WI38 (cell line): ENCODE measurements around the gene CFAP92.
"Not testable (repeated sequence)": the region's sequence is repeated elsewhere in the genome, so short reads cannot be mapped to it uniquely, and the experiment has no call there.

Source experiments
- H3K4me3 ChIP-seq: 2 replicates; pipeline ENCODE4 v1.5.1; 2011; ENCODE audit warnings: low read depth, mild to moderate bottlenecking, control low read depth, low read length
- TF ChIP-seq, protein P1 (sequence below): IDR thresholded peaks from 2 replicates; pipeline ENCODE4 v1.5.1; 2012; ENCODE audit warnings: low read depth, mild to moderate bottlenecking, control low read depth, low read length

Gene CFAP92

GRCh38 chr3:128872282-128872681 lies 121.6 kb downstream of the CFAP92 start:
- no peak overlapping the region for H3K4me3 ChIP-seq
- TF ChIP-seq, protein P1, sequence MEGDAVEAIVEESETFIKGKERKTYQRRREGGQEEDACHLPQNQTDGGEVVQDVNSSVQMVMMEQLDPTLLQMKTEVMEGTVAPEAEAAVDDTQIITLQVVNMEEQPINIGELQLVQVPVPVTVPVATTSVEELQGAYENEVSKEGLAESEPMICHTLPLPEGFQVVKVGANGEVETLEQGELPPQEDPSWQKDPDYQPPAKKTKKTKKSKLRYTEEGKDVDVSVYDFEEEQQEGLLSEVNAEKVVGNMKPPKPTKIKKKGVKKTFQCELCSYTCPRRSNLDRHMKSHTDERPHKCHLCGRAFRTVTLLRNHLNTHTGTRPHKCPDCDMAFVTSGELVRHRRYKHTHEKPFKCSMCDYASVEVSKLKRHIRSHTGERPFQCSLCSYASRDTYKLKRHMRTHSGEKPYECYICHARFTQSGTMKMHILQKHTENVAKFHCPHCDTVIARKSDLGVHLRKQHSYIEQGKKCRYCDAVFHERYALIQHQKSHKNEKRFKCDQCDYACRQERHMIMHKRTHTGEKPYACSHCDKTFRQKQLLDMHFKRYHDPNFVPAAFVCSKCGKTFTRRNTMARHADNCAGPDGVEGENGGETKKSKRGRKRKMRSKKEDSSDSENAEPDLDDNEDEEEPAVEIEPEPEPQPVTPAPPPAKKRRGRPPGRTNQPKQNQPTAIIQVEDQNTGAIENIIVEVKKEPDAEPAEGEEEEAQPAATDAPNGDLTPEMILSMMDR: no peak

- TF ChIP-seq, protein P1: no peak
- H3K4me3 ChIP-seq: no peak overlapping the region
Measured at GRCh38 chr3:128870347-128870746, 123.5 kb downstream of the CFAP92 start.

- TF ChIP-seq, protein P1: no peak
- H3K4me3 ChIP-seq: no peak overlapping the region
Measured at GRCh38 chr3:128867200-128868125, 126.4 kb downstream of the CFAP92 start.

DNA sequence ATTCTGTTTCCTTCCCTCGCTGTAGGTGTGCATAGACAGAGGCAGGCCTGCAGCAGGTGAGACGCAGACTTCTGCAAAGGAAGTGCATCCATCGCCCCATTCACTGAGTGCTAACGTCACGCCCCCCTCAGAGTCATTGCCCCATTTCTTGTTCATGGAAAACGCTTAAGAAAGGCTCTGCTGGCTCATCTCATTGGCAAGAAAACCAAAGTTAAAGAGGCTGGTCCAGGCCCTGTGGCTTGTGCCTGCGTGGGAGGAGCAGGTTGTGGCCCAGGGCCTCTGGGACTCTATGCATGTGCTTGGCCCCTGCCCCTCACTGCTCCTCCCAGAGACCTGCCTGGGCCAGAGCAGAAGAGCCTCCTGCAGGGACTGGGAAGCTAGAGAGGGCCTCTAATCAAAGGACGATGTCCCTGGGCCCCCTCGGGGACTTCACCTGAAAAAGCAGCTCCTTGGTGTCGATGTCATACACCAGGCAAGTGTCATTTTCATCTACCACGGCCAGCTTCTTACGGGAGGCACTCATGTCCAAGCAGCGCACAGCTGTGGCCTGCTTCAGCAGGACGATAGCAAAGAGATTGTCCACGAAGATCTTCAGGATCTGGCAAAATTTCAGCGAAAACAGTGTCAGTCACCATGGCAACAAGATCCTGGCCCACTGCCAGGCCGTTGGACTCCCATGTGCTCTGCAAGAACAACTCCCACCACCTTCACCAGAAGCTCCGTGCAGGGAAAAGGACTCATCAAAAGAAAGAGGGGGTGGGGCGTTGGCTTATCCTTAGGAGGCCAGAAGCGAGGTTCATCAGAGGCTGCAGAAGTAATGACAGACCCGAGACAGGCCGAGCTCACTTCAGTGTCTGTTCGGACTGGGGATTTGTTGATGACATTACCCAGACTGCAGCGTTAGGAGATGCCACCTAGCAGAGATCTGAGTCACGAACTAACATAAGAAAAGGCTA lies 128.7 kb downstream of the CFAP92 start:
- not testable (repeated sequence) for H3K4me3 ChIP-seq

DNA sequence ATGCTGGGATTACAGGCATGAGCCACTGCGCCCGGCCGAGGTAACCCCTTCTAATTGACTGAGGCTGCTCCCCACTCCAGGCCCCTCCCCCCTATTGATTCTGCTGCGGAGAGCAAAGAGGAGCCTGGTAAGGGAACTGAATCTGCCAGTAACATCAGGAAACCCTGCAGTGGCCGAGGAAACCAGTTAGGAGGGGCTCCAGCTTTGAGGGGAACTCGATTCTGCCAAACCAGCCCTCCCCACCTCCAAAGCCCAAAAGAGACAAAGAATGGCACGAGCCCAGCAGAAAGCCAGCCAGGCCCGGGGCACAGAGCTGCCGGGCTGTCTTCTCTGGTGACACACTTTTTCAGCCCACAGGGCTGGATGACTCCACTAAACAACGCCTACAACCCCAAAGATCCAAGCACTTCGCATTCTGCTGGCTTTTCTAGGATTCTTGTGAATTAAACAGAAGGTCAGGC lies 129.5 kb downstream of the CFAP92 start:
- H3K4me3 ChIP-seq: no peak overlapping the region
- TF ChIP-seq, protein P1: no peak

GRCh38 chr3:128863560-128863959 lies 130.3 kb downstream of the CFAP92 start:
- TF ChIP-seq, protein P1: peak; percentile 20; the same call in 1 of the 2 replicates

DNA sequence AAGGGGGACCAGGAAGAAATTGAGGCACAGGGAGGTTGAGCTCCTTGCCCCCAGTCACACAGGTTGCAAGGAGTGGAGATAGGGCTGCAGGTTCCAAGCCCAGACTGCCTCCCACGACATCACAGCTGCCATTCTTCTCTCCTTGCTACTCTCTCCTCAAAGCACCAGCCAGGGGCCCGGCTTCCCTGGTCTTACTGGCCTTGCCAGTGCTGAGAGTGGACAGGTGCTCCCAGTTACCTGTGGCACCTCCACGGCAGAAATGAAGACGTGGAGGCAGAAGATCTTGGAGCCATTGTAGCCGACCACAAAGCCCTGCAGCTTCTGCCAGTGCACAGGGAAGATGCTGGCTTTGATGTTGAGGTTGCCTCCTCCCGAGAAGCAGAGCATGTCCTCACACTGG lies 132.4 kb downstream of the CFAP92 start:
- TF ChIP-seq, protein P1: no peak

More at GRCh38 chr3:128863560-128863959, 130.3 kb downstream of the CFAP92 start:
- H3K4me3 ChIP-seq: no peak overlapping the region

More for the DNA sequence above, 132.4 kb downstream of the CFAP92 start:
- H3K4me3 ChIP-seq: no peak overlapping the region
